HG03139 (cell line): Measurements from ENCODE around the gene ITGAX.

Source experiments
- ATAC-seq: cut with Tn5 transposase; IDR thresholded peaks from one replicate; pipeline ENCODE4 v1.9.1; 2021; ENCODE audit not compliant: unreplicated experiment

Gene ITGAX

GRCh38 chr16:31371619-31372484 is 16.9 kb downstream of the ITGAX start:
- no peak for ATAC-seq

- no peak for ATAC-seq
Observed at GRCh38 chr16:31373235-31373634, 18.3 kb downstream of the ITGAX start.

- no peak for ATAC-seq
Observed at GRCh38 chr16:31375231-31375630, 20.3 kb downstream of the ITGAX start.

- ATAC-seq = no peak
Observed at GRCh38 chr16:31376705-31377104, 21.7 kb downstream of the ITGAX start.

DNA sequence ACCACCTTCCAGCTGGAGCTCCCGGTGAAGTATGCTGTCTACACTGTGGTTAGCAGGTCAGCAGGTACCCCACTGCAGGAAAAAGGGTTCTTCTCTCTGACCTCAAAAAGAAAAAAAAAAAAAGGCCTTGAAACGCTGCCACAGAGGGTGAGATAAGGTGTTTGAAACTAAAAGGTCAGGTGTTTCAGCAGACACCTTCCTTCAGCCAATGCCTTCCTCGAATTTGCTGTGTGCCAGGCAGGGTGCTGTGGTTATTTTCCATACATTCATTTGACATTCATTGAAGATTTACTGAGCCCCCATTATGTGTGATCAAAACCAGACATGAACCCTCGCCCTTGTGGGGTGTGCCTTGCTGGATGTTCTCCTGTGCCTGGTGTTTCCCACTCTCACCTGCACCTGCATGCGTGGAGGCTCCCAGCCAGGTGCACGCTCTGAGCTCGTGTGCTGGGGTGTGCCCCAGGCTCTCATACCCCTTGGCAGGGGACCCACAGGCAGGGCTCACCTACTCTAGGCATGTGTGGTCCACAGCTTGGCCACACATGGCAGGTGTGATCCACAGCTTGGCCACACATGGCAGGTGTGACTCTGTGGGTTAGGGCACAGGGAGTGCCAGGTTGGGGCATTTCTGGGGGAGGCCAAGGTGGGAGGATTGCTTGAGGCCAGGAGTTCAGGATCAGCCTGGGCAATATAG is 22.4 kb downstream of the ITGAX start:
- no peak for ATAC-seq

DNA sequence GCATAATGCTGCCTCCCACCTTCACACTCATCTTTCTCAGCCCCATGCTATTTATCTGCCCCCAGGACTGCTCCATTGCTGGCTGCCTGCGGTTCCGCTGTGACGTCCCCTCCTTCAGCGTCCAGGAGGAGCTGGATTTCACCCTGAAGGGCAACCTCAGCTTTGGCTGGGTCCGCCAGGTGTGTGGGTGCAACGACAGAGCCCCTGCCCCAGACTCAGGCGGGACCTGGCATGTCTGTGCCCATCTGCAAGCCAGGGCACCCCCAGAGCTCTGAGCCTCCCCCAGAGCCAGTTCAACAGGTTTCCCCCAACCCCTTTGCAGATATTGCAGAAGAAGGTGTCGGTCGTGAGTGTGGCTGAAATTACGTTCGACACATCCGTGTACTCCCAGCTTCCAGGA is 25.2 kb downstream of the ITGAX start:
- ATAC-seq = no peak

DNA sequence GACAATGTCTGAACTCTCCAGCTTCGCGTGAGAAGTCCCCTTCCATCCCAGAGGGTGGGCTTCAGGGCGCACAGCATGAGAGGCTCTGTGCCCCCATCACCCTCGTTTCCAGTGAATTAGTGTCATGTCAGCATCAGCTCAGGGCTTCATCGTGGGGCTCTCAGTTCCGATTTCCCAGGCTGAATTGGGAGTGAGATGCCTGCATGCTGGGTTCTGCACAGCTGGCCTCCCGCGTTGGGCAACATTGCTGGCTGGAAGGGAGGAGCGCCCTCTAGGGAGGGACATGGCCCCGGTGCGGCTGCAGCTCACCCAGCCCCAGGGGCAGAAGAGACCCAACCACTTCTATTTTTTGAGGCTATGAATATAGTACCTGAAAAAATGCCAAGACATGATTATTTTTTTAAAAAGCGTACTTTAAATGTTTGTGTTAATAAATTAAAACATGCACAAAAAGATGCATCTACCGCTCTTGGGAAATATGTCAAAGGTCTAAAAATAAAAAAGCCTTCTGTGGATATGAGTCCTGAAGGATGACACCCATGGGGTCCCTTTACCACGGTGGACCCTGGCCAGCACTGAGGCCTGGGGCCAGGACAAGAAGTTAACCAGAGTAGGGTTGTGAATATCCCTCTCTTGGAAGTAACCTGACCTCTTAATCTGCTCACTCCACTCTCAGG is 27.6 kb downstream of the ITGAX start:
- no peak for ATAC-seq

GRCh38 chr16:31385680-31386079 is 30.7 kb downstream of the ITGAX start:
- ATAC-seq = no peak

DNA sequence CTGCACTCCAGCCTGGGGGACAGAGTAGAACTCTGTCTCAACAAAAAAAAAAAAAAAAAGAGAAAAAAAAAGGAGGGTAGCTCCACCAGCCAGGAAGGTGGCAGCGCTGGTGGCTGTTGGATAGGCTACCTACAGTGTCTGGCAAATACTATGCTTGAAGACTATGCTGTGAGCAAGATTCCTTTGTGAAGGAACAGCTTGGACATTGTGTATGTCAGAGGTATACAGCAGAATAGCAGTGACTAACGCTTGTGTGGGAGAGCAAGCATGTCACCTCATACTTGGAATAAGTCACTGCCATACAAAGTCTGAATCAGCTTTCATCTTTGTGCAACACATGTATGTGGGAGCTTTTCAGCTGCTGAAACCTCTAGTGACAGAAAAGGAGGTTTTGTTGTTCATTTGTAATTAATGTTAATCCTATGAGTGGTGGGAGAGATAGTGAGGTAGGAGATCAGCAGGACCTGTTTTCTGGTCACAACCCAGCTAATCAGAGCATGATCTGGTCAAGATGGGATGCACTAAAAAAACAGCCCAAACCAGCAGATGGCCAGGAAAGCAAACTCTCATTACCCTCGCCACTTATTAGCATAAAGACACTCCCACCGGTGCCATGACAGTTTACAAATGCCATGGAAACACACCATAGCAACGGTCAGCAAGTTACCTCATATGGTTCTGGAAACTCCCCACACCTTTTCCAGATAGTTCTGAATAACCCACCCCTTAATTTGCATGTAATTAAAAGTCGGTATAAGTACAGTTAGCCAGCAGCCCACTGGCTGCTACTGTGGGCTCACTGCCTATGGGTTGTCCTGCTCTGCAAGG is 31.4 kb downstream of the ITGAX start:
- no peak for ATAC-seq

DNA sequence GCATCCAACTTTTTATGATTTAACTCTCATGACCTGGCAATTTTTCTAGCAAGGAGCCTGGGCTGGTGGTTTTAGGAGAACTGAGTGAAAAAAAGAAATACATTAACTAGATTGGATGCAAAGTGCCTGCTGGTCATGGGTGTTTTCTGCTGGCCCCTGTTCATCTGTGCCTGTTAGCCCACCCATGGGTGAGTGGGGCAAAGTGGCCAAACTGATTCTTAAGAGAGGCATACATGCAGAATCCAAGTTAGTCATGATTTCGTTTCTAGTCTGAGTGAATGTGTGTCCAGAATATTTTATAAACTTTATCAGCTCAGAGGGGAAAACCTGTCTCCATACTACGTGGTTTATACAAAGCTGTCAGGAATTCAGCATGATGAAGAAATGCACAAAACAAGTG is 33.6 kb downstream of the ITGAX start:
- ATAC-seq = no peak

- ATAC-seq = no peak
Observed at GRCh38 chr16:31390504-31391041, 35.6 kb downstream of the ITGAX start.

GRCh38 chr16:31393056-31393455 is 38.1 kb downstream of the ITGAX start, which contains the start of gene ITGAD:
Gene ITGAD, plus strand, starts transcription at chr16:31393335. Its CDS starts 26 bp downstream, at chr16:31393361.
- ATAC-seq = no peak

GRCh38 chr16:31395647-31396046 is 40.7 kb downstream of the ITGAX start:
- ATAC-seq = no peak

- no peak for ATAC-seq
Observed at GRCh38 chr16:31397096-31397660, 42.2 kb downstream of the ITGAX start.

GRCh38 chr16:31397701-31398100 is 42.7 kb downstream of the ITGAX start:
- no peak for ATAC-seq

GRCh38 chr16:31400191-31400590 is 45.2 kb downstream of the ITGAX start:
- no peak for ATAC-seq

DNA sequence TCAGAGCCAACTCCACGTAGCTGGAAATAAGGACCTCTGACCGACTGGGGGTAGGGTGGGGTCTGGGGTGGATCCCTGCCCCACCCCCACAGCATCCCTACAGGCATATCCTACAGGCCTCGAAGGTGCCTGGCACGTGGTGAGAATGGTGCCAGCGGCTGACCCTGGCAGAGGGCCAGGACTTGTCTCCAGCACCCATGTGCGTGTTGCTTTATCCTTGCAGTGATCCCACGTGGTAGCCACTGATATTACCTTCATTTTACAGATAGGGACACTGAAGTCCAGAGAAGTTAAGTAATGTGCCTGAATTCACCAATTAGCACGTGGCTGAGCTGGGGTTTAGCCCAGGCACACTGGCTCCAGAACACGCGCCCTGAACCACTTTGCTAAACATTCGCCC is 46.5 kb downstream of the ITGAX start:
- no peak for ATAC-seq

GRCh38 chr16:31402687-31403086 is 47.7 kb downstream of the ITGAX start:
- no peak for ATAC-seq

DNA sequence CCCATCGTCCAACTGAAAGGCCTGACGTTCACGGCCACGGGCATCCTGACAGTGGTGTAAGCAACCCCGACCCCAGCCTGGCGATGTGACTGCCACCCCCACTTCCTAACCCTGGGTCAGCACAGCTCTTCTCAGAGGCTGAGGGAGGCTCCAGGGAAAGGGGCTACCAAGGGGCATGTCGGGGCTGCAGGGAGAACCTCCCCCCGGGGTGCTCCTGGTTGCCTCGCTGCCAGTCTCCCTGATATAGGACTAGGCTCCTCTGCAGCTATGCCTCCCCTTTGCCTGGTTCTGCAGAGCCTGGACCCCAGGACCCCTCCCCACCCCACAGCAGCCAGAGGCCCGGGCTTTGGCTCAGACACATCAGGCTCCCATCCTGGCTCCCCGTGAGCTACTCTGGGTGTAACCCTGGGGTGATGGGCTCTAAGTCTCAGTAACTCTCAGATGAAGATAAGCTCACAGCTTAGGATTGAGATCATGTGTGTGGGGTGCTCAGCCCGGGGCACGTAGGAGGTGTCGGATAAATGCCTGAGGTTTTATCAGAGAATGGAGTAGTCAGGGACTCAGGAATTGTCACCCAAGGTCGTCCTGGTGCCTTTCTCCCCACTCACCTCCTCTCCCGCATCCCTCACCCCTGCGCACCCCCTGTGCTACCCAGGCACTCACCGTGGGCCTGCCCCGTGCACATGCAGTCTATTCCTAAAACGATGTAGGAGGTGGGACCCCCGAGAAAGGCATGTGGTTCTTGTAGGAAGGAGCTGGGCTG is 48.8 kb downstream of the ITGAX start:
- ATAC-seq = no peak
